Spleen (tissue), 11 donors: Measurements from ENCODE around the gene SERPINB12. TPM values are rescaled to one million over a fixed set of nuclear protein-coding genes. Genes with fewer than 3 reads are reported as not detected.
A peak's percentile ranks its signal among the peaks of the same experiment; 100 is the strongest.

Source experiments
- DNase-seq: peaks from one replicate; pipeline ENCODE4 v3.0.0-alpha.2; 2020
- H3K27ac ChIP-seq, 8 donors: fragments of 200-600 bp; sonication (generic) in 7 of 8; 1 replicate in 4 of 8; 2 replicates in 4 of 8; pipeline versions ENCODE4 v1.5.0 to v1.8.0; 2016 to 2021; ENCODE audit warnings: inconsistent platforms in 4 of 8, mild to moderate bottlenecking in 4 of 8, moderate library complexity in 1 of 8
- H3K27me3 ChIP-seq, 7 donors: fragments of 200-600 bp; sonication (generic) in 6 of 7; replicated peaks in 1 of 7; 1 replicate in 4 of 7; 2 replicates in 3 of 7; pipeline versions ENCODE4 v1.5.0 to v1.8.0; 2016 to 2021; ENCODE audit warnings: inconsistent platforms in 3 of 7, mild to moderate bottlenecking in 1 of 7
- H3K36me3 ChIP-seq, 6 donors: fragments of 200-600 bp; sonication (generic) in 5 of 6; 1 replicate in 4 of 6; 2 replicates in 2 of 6; pipeline versions ENCODE4 v1.5.0 to v1.8.0; 2016 to 2021; ENCODE audit warnings: inconsistent platforms in 2 of 6
- H3K4me1 ChIP-seq, 6 donors: fragments of 200-600 bp; sonication (generic) in 5 of 6; 1 replicate in 3 of 6; 2 replicates in 3 of 6; pipeline versions ENCODE4 v1.5.0 to v1.8.0; 2016 to 2021; ENCODE audit warnings: inconsistent platforms in 3 of 6
- H3K4me3 ChIP-seq, 8 donors: fragments of 200-600 bp; sonication (generic) in 7 of 8; 1 replicate in 4 of 8; 2 replicates in 4 of 8; pipeline versions ENCODE4 v1.5.0 to v1.8.0; 2016 to 2021; ENCODE audit warnings: inconsistent platforms in 4 of 8, mild to moderate bottlenecking in 4 of 8, moderate library complexity in 2 of 8
- H3K9me3 ChIP-seq, 8 donors: fragments of 200-600 bp; sonication (generic) in 7 of 8; 1 replicate in 4 of 8; 2 replicates in 4 of 8; pipeline versions ENCODE4 v1.5.0 to v1.8.0; 2016 to 2021; ENCODE audit warnings: inconsistent platforms in 4 of 8
- CTCF ChIP-seq, 11 experiments: fragments of 200-600 bp in 7 of 11; fragments of 450-650 bp in 4 of 11; sonication (generic) in 4 of 11; IDR thresholded peaks in 8 of 11; conservative IDR thresholded peaks in 3 of 11; 1 replicate in 7 of 11; 2 replicates in 4 of 11; pipeline versions ENCODE4 v1.4.0 to v1.8.0; 2016 to 2021; ENCODE audit warnings: antibody characterized with exemption in 11 of 11, inconsistent platforms in 4 of 11, mild to moderate bottlenecking in 1 of 11
- POLR2A ChIP-seq, 3 donors: fragments of 450-650 bp; IDR thresholded peaks; one replicate each; pipeline ENCODE4 v1.5.1; 2017; ENCODE audit warnings: antibody characterized with exemption in 3 of 3, mild to moderate bottlenecking in 1 of 3
- POLR2AphosphoS5 ChIP-seq, 3 donors: sonication (generic); formaldehyde crosslinking; IDR thresholded peaks; one replicate each; pipeline ENCODE4 v1.5.1; 2017; ENCODE audit warnings: antibody characterized with exemption in 3 of 3
- WGBS, 5 donors: extraction: QIAGEN DNeasy Blood & Tissue Kit in 3 of 5; methylation state at CpG; one replicate each; pipeline versions ENCODE4 v1.1.5 to v1.1.7; 2013 to 2018; 5-methylcytosine and 5-hydroxymethylcytosine counted together
- intact Hi-C: fragments of 100-400 bp; cut with DNase I; formaldehyde crosslinking; loops from one replicate; pipeline ENCODE4 v1.15.0; 2023; ENCODE audit warnings: low total_unique reads
- polyA plus RNA-seq, 3 donors: library from polyadenylated mRNA; stranded (reverse); fragments of 200-250 nt; gene quantifications; one replicate each; pipeline ENCODE4 v1.2.1, GENCODE V29; 2013
- total RNA-seq, 7 donors: library from RNA; depleted of rRNA in 3 of 7; stranded (reverse); fragments of >200 nt in 3 of 7; fragmentation: NEBNext Ultra II Directional in 4 of 7; extraction: Animal tissue kit (Norgen Biotek cat#: 25700) in 4 of 7; gene quantifications; one replicate each; pipeline versions ENCODE4 v1.1.0 to v1.2.1, GENCODE V29; 2016 to 2021
- donor health status: healthy with polysubstance abuse.
- donor health status: DM: no; HTN: no; CAD: no; lungs with moderate emphysema.
- donor health status: DM: no; HTN: no; CAD: no.
- donor health status: Bipolar disorder and iron deficiency.
- donor health status: healthy.
- donor health status: DM: no; HTN: no; CAD: no.
- donor health status: DM: yes; HTN: yes; CAD: no.

SERPINB12 gene
- total and polyA plus RNA-seq, 10 donors: not detected

DNA sequence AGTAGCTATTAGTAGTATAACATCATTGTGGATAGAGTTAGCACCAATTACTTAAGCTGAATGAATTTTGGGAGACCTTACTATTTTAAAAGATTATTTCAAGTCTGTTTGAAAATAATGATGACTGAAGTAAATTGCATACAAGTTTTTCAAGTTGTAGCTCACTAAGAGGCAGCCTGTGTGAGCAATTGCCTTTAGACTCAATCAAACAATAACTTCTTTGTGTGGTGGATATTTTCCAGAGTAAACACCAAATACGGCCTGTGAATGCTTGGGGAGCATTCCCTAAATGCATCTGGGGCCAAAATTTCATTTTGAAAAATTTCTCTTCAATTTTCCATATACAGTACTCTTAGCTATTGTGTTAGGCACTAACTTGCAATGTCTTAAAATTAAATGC lies 7.9 kb downstream of the SERPINB12 start:
- H3K27me3 ChIP-seq: no peaks in the 10 kb centered on the region
- H3K36me3 ChIP-seq: no peaks in the 10 kb centered on the region
- H3K4me3 ChIP-seq: no peak overlapping the region
- TF ChIP-seq POLR2A (IDR thresholded peaks at IDR 0.05): no peak
- TF ChIP-seq POLR2AphosphoS5 (IDR thresholded peaks at IDR 0.05): no peak
- no peaks in the 10 kb centered on the region for H3K9me3 ChIP-seq
- 45 to 75% (median 71%) methylated on average over 1 of the region's 1 CpG for WGBS, 5 donors
- H3K27ac ChIP-seq: no peak overlapping the region
- intact Hi-C loops: no loop called here
- no peaks in the 10 kb centered on the region for H3K4me1 ChIP-seq
- DNase-seq: no peak

GRCh38 chr18:63551769-63552168 lies 9.6 kb downstream of the SERPINB12 start:
- Histone ChIP-seq H3K27me3 (no peaks in the 10 kb centered on the region), H3K4me1 (no peaks in the 10 kb centered on the region), H3K9me3 (no peaks in the 10 kb centered on the region), H3K27ac (no peak overlapping the region), H3K4me3 (no peak overlapping the region), H3K36me3 (no peaks in the 10 kb centered on the region)
- intact Hi-C loops: no loop called here
- no peak for DNase-seq
- TF ChIP-seq POLR2AphosphoS5 (IDR thresholded peaks at IDR 0.05) (no peak), CTCF (IDR thresholded peaks at IDR 0.05 in 8 of 11, conservative IDR thresholded peaks at IDR 0.05 in 3 of 11) (no peak), POLR2A (IDR thresholded peaks at IDR 0.05) (no peak)
- WGBS, 5 donors: 66 to 90% (median 87%) methylated on average over 3 of the region's 3 CpGs

DNA sequence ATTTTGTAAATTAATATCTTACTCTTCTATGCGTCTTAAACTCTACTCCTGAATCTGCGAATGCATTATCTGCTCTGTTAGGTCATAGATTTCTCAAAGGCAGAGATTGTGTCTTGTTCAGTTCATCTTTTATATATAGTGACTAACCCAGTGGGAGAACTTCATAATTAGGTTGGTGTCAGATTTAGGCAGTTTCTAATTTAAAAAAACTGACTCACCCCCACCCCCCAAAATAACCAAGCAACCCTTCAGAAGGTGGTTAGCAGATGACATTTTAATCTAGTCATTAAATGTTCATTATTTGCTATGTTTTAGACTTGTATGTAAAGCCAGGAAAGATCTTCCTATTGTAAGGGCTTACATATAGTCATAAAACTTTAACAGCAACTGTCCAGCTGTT lies 10.4 kb downstream of the SERPINB12 start:
- peak overlapping the region in 1 of 8 donors; percentile 7 for H3K27ac ChIP-seq
- no peaks in the 10 kb centered on the region for H3K27me3 ChIP-seq
- H3K4me1 ChIP-seq: no peaks in the 10 kb centered on the region
- no peaks in the 10 kb centered on the region for H3K36me3 ChIP-seq
- H3K4me3 ChIP-seq: no peak overlapping the region
- TF ChIP-seq CTCF (IDR thresholded peaks at IDR 0.05 in 8 of 11, conservative IDR thresholded peaks at IDR 0.05 in 3 of 11) (no peak), POLR2AphosphoS5 (IDR thresholded peaks at IDR 0.05) (no peak), POLR2A (IDR thresholded peaks at IDR 0.05) (no peak)
- H3K9me3 ChIP-seq: no peaks in the 10 kb centered on the region
- WGBS, 5 donors: 90 to 95% (median 92%) methylated on average over 2 of the region's 2 CpGs
- intact Hi-C loops: no loop called here
- no peak for DNase-seq

DNA sequence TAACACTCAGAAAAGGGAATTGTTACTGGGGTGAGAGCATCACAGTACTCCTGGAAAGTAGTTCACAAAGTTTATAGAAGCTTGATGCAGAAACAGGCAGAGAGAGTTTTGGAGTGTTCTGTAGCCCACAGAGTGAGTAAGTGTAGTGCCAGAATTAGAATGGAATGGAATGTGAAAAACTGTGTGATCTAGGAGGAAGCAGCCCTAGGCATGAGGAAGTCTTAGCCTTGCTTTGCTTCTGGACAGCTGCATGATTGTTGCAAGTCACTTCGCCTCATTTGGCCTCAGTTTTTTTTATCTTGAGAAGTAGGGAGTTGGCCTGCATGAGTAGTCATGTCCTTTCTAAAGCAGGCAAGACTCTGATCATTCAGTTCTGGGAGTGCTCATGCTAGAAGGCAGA lies 10.9 kb downstream of the SERPINB12 start:
- TF ChIP-seq POLR2A (IDR thresholded peaks at IDR 0.05) (no peak), CTCF (IDR thresholded peaks at IDR 0.05 in 8 of 11, conservative IDR thresholded peaks at IDR 0.05 in 3 of 11) (no peak), POLR2AphosphoS5 (IDR thresholded peaks at IDR 0.05) (no peak)
- 0 to 30% (median 16%) methylated on average over 1 of the region's 1 CpG for WGBS, 5 donors
- Histone ChIP-seq H3K4me1 (no peaks in the 10 kb centered on the region), H3K27ac (peak overlapping the region in 1 of 8 donors; percentile 7), H3K36me3 (no peaks in the 10 kb centered on the region), H3K9me3 (no peaks in the 10 kb centered on the region), H3K27me3 (no peaks in the 10 kb centered on the region), H3K4me3 (no peak overlapping the region)
- no peak for DNase-seq
- intact Hi-C loops: no loop called here
